ENCODE results near the gene SPCS1. TPM values are rescaled to one million over a fixed set of nuclear protein-coding genes. Genes with fewer than 3 reads are reported as not detected.

The SPCS1 gene
- polyA plus RNA-seq, 2 of the 4 experiments (the other 2 are of a cell fraction): 180 to 184 TPM

GRCh38 chr3:52663098-52663497, 42.8 kb upstream of the SPCS1 start:
- Histone ChIP-seq H3K4me2 (no peak overlapping the region), H3K4me3 (no peak overlapping the region), H3K4me1 (no peaks in the 10 kb centered on the region), H3K9me3 (no peaks in the 10 kb centered on the region), H3K27ac (no peak overlapping the region)
- WGBS (ENCODE audit: missing lambda C conversion rate): 91% methylated on average over 3 of the region's 3 CpGs
- ChIA-PET POLR2A (no interaction called here), CTCF (no interaction called here)
- TF ChIP-seq ZNF302 (CRISPR knock-in tag; IDR thresholded peaks at IDR 0.05) (no peak), ESRRA (IDR thresholded peaks at IDR 0.05; ENCODE audit: borderline replicate concordance, low read length) (no peak), MAFK (IDR thresholded peaks at IDR 0.05; ENCODE audit: partially characterized antibody) (no peak), HOXB5 (CRISPR knock-in tag; IDR thresholded peaks at IDR 0.05) (no peak), GATA3 (IDR thresholded peaks at IDR 0.05; ENCODE audit: borderline replicate concordance) (no peak), SMC3 (IDR thresholded peaks at IDR 0.05) (no peak), RCOR1 (IDR thresholded peaks at IDR 0.05; ENCODE audit: low read depth, low read length) (no peak), MAZ (IDR thresholded peaks at IDR 0.05; ENCODE audit: borderline replicate concordance, low read depth, low read length) (no peak), POLR2A (IDR thresholded peaks at IDR 0.05; ENCODE audit: low read length) (no peak), MAX (IDR thresholded peaks at IDR 0.05) (no peak), RFX5 (IDR thresholded peaks at IDR 0.05) (no peak), FOSB (CRISPR knock-in tag; IDR thresholded peaks at IDR 0.05) (no peak), RARB (CRISPR knock-in tag; IDR thresholded peaks at IDR 0.05) (no peak), USF2 (IDR thresholded peaks at IDR 0.05) (no peak), NFE2L2 (conservative IDR thresholded peaks at IDR 0.05; ENCODE audit: low read length) (no peak), SREBF2 (IDR thresholded peaks at IDR 0.05) (no peak), KDM5A (IDR thresholded peaks at IDR 0.05) (no peak), NPAS2 (CRISPR knock-in tag; IDR thresholded peaks at IDR 0.05; ENCODE audit: borderline replicate concordance) (no peak)
- no peak for ATAC-seq
- no peak for FAIRE-seq
- no peak for DNase-seq (ENCODE audit: low read depth in 1 of 2, low spot score in 1 of 2)

GRCh38 chr3:52670621-52671521, 35.0 kb upstream of the SPCS1 start:
- ATAC-seq: peak; percentile 98 to 100
- Histone ChIP-seq H3K4me3 (no peak overlapping the region), H3K4me1 (peaks cover 28% of the 10 kb centered on the region), H3K27ac (peak overlapping the region; percentile 39 to 79; a peak in 5 of 6 replicates), H3K4me2 (peak overlapping the region; percentile 61), H3K9me3 (no peaks in the 10 kb centered on the region)
- ChIA-PET POLR2A (interaction anchor here (1.2 to 1.5 kb wide), 2 partner anchors 35 to 132 kb away, joined by 3 to 5 read pairs; partner anchors contain the start of genes GLT8D1 and SPCS1), CTCF (interaction anchor here (1.6 kb wide), 1 partner anchor 199 kb away, joined by 3 read pairs; no protein-coding TSS in a partner anchor)
- no peak for FAIRE-seq
- peak; percentile 55 to 83 for DNase-seq (ENCODE audit: low read depth in 1 of 2, low spot score in 1 of 2)
- 37% methylated on average over 9 of the region's 9 CpGs for WGBS (ENCODE audit: missing lambda C conversion rate)
- TF ChIP-seq CEBPB (IDR thresholded peaks at IDR 0.05) (peak in 1 of 2 experiments; percentile 53; a peak in 1 of 4 replicates), FOSL2 (IDR thresholded peaks at IDR 0.05) (0 out of 2 replicates have a peak, but pooled peaks have one; percentile 36), FOSL2 (CRISPR knock-in tag; IDR thresholded peaks at IDR 0.05) (peak; percentile 84), ELK1 (IDR thresholded peaks at IDR 0.05; ENCODE audit: low read depth, low read length) (no peak), MAX (IDR thresholded peaks at IDR 0.05) (0 out of 2 replicates have a peak, but pooled peaks have one; percentile 22), FOSB (CRISPR knock-in tag; IDR thresholded peaks at IDR 0.05) (no peak), REST (IDR thresholded peaks at IDR 0.05) (no peak), NFE2L2 (conservative IDR thresholded peaks at IDR 0.05; ENCODE audit: low read length) (no peak), RARB (CRISPR knock-in tag; IDR thresholded peaks at IDR 0.05) (no peak), ZNF302 (CRISPR knock-in tag; IDR thresholded peaks at IDR 0.05) (no peak), HOXA7 (CRISPR knock-in tag; IDR thresholded peaks at IDR 0.05) (no peak), CBX8 (IDR thresholded peaks at IDR 0.05) (no peak), PBX3 (IDR thresholded peaks at IDR 0.05) (no peak)
